Activated naive CD4-positive, alpha-beta T cell treated with anti-CD3 and anti-CD28 coated beads, Interleukin-2, amount 50 U/mL, for 16 hours (primary cell): ENCODE data around the gene ETNPPL.
"Not testable (repeated sequence)": the region's sequence is repeated elsewhere in the genome, so short reads cannot be mapped to it uniquely, and the experiment has no call there.

Experiments used
- DNase-seq: peaks from one replicate; pipeline ENCODE4 v3.0.0-alpha.2; 2020

ETNPPL gene

DNA sequence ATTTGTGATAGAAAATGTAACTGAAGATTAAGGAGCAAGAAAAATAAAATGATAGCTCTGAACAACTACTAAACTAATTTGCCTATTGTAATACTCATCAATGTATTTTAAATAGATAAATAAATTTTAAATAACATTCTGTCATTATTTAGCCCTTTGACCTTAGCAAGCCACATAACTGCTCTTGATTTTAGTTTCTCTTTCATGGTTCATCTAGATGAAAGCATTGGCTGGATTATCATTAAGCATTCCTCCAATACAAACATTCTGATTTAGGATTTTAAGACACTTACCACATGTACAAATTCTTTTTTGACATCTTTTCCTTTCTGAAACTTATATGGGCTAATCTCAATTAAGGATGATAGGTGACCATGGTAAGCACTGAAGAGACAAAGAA is 8.5 kb downstream of the ETNPPL start:
- no peak for DNase-seq

DNA sequence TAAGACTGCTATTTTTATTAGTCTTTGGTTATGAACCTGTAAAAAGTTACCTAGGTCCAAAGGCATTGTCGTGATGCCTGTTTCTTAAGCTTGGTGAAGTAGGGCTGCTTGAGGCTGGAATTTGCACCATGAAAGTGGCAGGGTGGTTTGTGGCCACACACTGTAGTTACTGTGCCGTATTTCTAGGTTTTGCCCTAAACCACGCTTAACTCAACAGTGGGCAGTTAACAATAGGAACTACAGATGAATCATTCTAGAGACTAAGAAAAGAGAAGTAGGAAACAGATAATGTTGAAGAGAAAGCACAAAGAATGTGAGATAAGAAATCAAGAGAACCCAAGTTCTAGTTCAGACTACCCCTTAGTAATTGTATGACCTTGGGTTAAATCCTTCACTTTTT is 11.5 kb downstream of the ETNPPL start:
- DNase-seq: no peak

GRCh38 chr4:108749119-108749518 is 13.7 kb downstream of the ETNPPL start:
- no peak for DNase-seq

GRCh38 chr4:108746511-108746910 is 16.3 kb downstream of the ETNPPL start:
- no peak for DNase-seq

GRCh38 chr4:108744307-108744706 is 18.5 kb downstream of the ETNPPL start:
- DNase-seq: no peak

- no peak for DNase-seq
Measured at GRCh38 chr4:108742451-108743420, 20.1 kb downstream of the ETNPPL start.

- DNase-seq: no peak
Measured at GRCh38 chr4:108738003-108738706, 24.7 kb downstream of the ETNPPL start.

DNA sequence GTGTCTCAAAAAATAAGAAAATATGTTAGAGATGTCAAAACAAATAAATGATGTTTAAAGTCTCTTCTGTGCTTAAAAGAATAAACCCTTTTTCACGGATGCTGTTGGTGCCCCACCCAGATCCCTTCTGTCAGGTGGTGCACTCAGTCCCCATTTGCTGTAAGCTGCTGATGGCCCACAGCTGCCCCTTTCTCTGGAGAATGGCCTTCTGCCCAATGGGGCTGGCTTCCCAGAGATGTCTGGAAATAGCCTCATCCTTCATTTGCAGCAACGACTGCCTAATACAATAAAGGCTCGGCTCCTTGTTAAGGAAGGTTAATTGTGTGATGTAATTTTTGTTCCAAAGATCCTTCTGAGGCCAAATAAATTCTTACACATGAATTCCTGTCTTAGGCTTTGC is 31.8 kb downstream of the ETNPPL start:
- DNase-seq: no peak

- DNase-seq: no peak
Measured at GRCh38 chr4:108730579-108730978, 32.3 kb downstream of the ETNPPL start.

DNA sequence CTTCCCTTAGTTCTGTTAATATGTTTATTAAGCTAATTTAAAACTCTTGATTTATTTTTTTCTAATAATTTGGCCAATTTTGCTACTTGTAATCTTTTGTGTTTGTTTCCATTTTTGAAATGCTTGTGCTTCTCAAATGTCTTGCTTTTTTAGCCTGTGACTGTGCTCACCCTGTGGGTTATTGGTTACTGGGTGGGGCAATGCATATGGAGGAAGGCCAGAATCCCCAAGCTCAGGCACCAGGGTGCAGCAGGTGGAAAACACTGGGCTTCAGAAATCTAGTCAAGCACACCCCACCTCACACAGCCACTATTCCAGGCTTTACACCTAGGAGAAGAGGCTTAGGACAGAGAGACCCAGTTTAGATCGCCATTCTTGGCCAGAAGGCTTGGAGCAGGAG is 33.1 kb downstream of the ETNPPL start:
- DNase-seq: no peak

DNA sequence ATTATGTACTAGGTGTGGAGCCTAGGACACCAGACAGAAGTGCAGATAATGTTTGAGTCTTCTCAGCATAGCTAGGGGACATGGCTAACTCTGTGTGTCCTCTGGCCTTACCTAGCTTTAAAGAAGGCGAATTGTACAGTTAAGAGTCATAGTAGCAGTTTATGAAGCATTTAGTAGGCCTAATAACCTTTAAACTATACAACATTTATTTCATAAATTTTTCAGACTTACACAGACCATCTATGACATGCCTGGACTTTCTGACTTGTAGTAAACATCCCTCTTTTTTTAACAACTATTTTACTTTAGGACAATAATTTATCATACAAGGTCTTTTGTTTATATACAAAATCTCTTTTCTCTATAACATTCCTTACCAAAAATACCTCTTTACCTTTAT is 37.4 kb downstream of the ETNPPL start:
- no peak for DNase-seq

GRCh38 chr4:108717386-108717785 is 45.5 kb downstream of the ETNPPL start:
- DNase-seq: no peak

DNA sequence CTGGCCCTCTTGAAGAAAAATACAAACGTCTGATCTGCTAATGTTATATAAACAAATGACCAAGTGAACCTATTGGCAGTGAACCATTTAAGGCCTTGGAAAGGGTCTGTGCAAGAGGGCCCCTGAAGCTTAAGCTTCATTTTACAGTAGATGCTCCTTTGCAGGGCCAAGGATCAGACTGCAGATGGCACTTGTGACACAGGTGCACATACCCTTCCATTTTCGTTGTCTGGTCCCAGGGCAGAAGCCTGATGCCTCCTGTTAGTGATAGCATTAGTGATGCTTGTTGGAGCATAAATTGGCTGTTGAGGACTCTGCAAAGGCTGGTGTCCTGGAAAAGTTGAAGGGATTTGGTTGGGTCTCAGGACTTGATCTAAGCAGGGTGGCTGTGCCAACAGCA is 46.5 kb downstream of the ETNPPL start:
- no peak for DNase-seq

GRCh38 chr4:108714880-108715279 is 48.0 kb downstream of the ETNPPL start:
- no peak for DNase-seq

GRCh38 chr4:108710578-108710977 is 52.3 kb downstream of the ETNPPL start:
- not testable (repeated sequence) for DNase-seq

DNA sequence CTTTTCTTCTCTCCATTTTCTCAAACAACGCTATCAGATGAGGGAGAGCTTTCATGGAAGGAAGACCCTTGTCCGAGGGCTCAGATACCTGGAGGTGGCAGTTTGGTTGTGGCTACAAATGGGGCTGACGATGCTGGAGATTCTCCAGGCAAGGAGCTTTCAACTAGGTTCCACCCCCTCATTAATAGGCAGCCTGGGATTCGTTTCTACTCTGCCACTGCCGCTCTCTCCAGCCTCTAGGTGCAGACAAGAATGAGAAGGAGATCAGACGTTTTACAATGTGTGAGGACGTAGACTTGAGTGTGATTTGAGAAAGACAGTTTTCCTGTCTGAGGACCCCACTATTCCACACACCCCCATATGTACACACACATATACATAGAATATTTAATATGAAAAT is 53.1 kb downstream of the ETNPPL start:
- DNase-seq: no peak

GRCh38 chr4:108709234-108709633 is 53.6 kb downstream of the ETNPPL start:
- DNase-seq: no peak

DNA sequence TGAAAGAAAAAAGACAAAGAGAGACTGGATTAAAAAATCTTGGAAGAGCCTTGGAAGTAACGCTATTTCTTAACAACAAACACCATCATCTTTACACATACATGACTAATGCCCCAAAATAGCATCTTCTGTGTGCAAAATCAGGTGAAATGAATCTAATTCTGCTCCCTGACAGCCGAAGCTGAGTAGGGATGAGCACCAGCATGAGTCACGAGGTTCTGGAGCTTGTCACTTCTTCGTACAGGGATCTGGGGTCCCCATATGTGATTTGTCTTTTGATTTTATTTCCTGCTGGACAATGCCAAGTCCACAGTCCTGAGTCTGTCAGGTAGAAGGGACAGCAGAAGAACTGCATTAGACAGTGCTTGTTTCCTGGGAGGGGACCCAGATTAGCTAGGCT is 56.6 kb downstream of the ETNPPL start:
- DNase-seq: no peak

DNA sequence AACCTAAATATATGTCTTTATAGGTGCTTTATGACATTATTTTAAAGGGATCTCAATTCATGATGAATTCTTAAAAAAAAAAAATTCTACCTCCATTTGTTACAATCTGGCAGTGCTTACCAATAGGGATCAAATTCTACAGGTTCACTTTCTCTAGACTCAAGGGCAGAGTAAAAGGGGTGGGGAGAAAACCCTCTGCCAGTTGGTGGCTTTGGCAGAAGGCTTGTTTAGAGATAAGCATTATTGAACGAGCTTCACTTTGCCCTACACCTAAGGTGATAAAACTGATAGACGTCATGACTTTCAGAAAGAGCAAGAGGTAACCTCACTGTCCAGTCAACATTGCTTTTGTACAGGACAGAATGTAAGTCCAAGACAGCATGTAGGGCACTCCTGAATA is 58.9 kb downstream of the ETNPPL start:
- no peak for DNase-seq

DNA sequence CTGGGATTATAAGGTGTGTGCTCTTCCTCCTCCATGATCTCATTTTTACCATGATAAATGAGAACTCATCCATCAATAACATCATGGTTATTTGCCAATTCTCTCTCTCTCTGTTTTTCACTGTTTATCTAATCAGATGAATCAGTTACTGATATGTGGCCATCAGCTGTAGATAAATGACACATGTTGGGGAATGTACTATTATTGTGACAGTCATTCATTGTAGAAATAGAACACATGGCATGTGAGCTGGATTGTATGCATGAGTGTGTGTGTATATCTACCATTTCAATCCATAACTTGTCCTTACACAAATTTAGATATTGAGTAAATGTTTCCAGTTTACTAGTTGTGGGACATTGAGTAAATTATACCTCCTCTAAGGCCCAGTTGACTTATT is 59.5 kb downstream of the ETNPPL start:
- DNase-seq: no peak

DNA sequence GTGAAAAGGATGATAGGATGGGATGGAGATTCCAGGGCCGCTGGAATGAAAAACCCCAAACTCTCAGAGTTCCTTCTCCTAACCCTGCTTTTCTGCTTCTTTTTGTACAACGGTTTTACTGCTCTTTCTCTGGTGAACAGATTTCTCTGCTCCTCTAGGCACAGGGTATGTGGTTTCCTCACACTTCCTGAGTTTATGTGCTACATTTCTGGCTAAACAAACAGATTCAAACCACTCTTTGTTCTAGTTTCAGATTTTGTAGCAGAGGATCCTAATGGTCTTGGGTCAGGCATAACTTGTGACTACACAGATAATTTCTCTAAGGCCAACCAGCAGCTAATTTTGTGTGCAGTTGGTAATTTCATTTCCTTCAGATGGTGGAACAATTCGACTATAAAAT is 59.9 kb downstream of the ETNPPL start:
- DNase-seq: no peak

DNA sequence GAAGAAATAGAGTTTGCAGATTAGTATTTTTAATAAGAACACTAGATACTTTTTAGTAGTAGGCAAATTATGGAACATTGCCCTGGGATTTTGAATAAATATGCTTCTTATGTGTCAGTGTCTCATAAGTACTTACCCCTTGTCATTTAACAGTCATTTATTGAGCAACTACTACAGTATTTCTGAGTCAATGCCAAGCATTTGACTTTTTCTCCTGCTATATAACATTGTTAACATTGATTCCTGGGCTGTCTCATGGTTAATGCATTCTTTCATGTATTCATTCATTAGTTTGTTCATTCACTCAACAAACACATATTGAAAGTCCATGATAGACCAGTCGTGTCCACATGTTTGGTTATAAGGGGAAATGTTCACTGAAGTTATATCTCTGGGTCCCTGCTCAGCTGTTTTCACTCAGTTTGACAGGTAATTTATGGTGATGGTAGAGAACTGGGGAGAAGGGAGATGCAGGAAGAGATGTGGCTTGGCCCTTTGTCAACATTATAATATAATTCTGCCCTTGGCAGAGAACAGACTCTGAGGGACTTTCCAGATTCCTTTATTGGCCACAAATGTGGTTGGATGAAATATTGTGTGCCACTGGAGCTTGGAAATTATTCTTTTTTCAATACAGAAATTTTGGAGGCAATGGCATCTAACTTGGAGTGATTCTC is 62.6 kb downstream of the ETNPPL start:
- no peak for DNase-seq

GRCh38 chr4:108696160-108696559 is 66.7 kb downstream of the ETNPPL start:
- no peak for DNase-seq

DNA sequence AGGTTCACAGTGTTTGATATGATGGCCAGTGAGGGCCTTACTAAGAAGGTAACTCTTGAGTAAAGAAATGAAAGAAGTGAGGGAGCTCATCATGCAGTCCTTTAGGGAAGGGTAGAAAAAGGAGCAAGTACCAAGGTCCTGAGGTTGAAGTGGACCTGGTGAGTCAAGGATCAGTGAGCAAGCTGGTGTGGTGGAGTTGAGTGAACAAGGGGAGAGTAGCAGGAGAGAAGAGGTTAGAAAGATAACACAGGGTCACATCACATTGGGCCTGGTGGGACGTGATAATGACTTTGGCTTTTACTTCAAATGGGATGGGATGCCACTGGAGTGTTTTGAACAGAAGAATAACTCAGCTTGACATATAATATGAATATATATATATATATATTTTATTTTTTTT is 67.8 kb downstream of the ETNPPL start:
- no peak for DNase-seq
